T-cell (primary cell): ENCODE measurements around the gene DYNLT2. TPM values are rescaled to one million over a fixed set of nuclear protein-coding genes. Genes with fewer than 3 reads are reported as not detected.
A peak's percentile ranks its signal among the peaks of the same experiment; 100 is the strongest.
"Not testable (repeated sequence)": the region's sequence is repeated elsewhere in the genome, so short reads cannot be mapped to it uniquely, and the experiment has no call there.

Experiments
- ATAC-seq, 4 experiments: fragments of 200-7000 bp in 3 of 4; fragments of 150-1000 bp in 1 of 4; cut with Tn5 transposase; replicated peaks in 1 of 4; 1 replicate in 3 of 4; 2 replicates in 1 of 4; pipeline ENCODE4 v1.10.0; 2021; ENCODE audit warnings: moderate library complexity in 3 of 4, mild to moderate bottlenecking in 2 of 4, moderate number of reproducible peaks in 1 of 4
- CTCF ChIA-PET, 2 donors: fragments of 300-600 bp; sonication (Branson Sonifier 250); formaldehyde crosslinking; loops; one replicate each; lab custom pipeline; 2022; ENCODE audit warnings: antibody characterized with exemption in 2 of 2; lab: Charles Lee
- POLR2A ChIA-PET, 2 donors: fragments of 300-600 bp; sonication (Branson Sonifier 250); formaldehyde crosslinking; loops; one replicate each; lab custom pipeline; 2022; ENCODE audit warnings: antibody characterized with exemption in 2 of 2; lab: Charles Lee
- DNase-seq, 35 experiments: peaks; one replicate each; pipeline versions ENCODE4 v3.0.0 to v3.0.0-alpha.2; 2013 to 2023
- H3K27ac ChIP-seq: one replicate; pipeline ENCODE4 v1.5.1; 2013; ENCODE audit warnings: low read length
- H3K27me3 ChIP-seq, 2 experiments: replicated peaks in 1 of 2; 1 replicate in 1 of 2; 2 replicates in 1 of 2; pipeline versions ENCODE4 v1.6.1 to v1.7.0; 2013; ENCODE audit warnings: low read length in 1 of 2, mixed read lengths in 1 of 2; ENCODE audit not compliant: control insufficient read depth in 2 of 2, insufficient read depth in 2 of 2; ENCODE audit errors: extremely low read depth in 1 of 2
- H3K36me3 ChIP-seq, 2 donors: 1 replicate in 1 of 2; 2 replicates in 1 of 2; pipeline versions ENCODE4 v1.6.1 to v1.7.0; 2013; ENCODE audit warnings: low read length in 1 of 2; ENCODE audit not compliant: control insufficient read depth in 2 of 2, insufficient read depth in 1 of 2; ENCODE audit errors: extremely low read depth in 1 of 2
- H3K4me1 ChIP-seq, 2 experiments: 1 replicate in 1 of 2; 2 replicates in 1 of 2; pipeline versions ENCODE4 v1.6.1 to v1.7.0; 2013; ENCODE audit warnings: low read length in 2 of 2, mixed read lengths in 1 of 2; ENCODE audit not compliant: insufficient read depth in 2 of 2, control insufficient read depth in 1 of 2; ENCODE audit errors: extremely low read depth in 1 of 2
- H3K4me3 ChIP-seq, 2 donors: 1 replicate in 1 of 2; 2 replicates in 1 of 2; pipeline versions ENCODE4 v1.5.1 to v1.7.0; 2013; ENCODE audit warnings: mild to moderate bottlenecking in 2 of 2, low read length in 1 of 2, moderate library complexity in 1 of 2; ENCODE audit not compliant: control insufficient read depth in 1 of 2; ENCODE audit errors: extremely low read depth in 1 of 2
- H3K9me3 ChIP-seq: 2 replicates; pipeline ENCODE4 v1.7.0; 2013
- H3K27ac Mint-ChIP-seq, 2 donors: one replicate each; pipeline ENCODE4 v1.8.0; 2020 to 2021; ENCODE audit warnings: mild to moderate bottlenecking in 2 of 2, mixed read lengths in 2 of 2
- H3K27me3 Mint-ChIP-seq, 2 donors: one replicate each; pipeline ENCODE4 v1.8.0; 2021 to 2022; ENCODE audit warnings: mixed read lengths in 2 of 2
- H3K36me3 Mint-ChIP-seq: one replicate; pipeline ENCODE4 v1.8.0; 2021; ENCODE audit warnings: mixed read lengths
- H3K4me1 Mint-ChIP-seq, 3 donors: one replicate each; pipeline ENCODE4 v1.8.0; 2020 to 2022; ENCODE audit warnings: mixed read lengths in 3 of 3, mild to moderate bottlenecking in 1 of 3
- H3K4me3 Mint-ChIP-seq, 3 donors: one replicate each; pipeline ENCODE4 v1.8.0; 2020 to 2022; ENCODE audit warnings: mild to moderate bottlenecking in 3 of 3, mixed read lengths in 3 of 3, moderate library complexity in 3 of 3
- H3K9me3 Mint-ChIP-seq, 3 donors: one replicate each; pipeline ENCODE4 v1.8.0; 2020 to 2022; ENCODE audit warnings: mixed read lengths in 3 of 3
- WGBS: methylation state at CpG from one replicate; pipeline ENCODE4 v1.1.5; 2013; ENCODE audit warnings: missing lambda C conversion rate; ENCODE audit not compliant: insufficient coverage; 5-methylcytosine and 5-hydroxymethylcytosine counted together
- total RNA-seq, 35 experiments: library from RNA in 6 of 35; stranded (reverse) in 6 of 35; fragments of 120-200 nt in 1 of 35; gene quantifications; one replicate each; pipeline versions ENCODE4 v1.2.1 to v1.2.4 and lab custom pipeline; 2013 to 2026

The DYNLT2 gene
- total RNA-seq, 5 donors from 2014 or later (not counting 1 experiment from before 2014, with no cell fraction given) = 1.9 to 3.9 (median 2.7) TPM

GRCh38 chr6:169702840-169703246 is 48.5 kb downstream of the DYNLT2 start:
- Mint-ChIP-seq H3K27me3 (no peaks in the 10 kb centered on the region), H3K4me3 (peak overlapping the region; percentile 85 to 91 (median 89)), H3K36me3 (peaks cover 7% of the 10 kb centered on the region), H3K27ac (peak overlapping the region; percentile 88 to 93), H3K4me1 (peaks cover 61 to 76% (median 63%) of the 10 kb centered on the region in 3 donors), H3K9me3 (no peaks in the 10 kb centered on the region)
- Histone ChIP-seq H3K27me3 (no peaks in the 10 kb centered on the region), H3K9me3 (no peaks in the 10 kb centered on the region), H3K36me3 (peaks cover 0 to 12% of the 10 kb centered on the region in 2 donors), H3K4me3 (peak overlapping the region; percentile 79 to 88), H3K4me1 (peaks cover 23 to 25% of the 10 kb centered on the region in 2 experiments), H3K27ac (peak overlapping the region; percentile 93)
- POLR2A ChIA-PET = interaction anchor here (0.8 to 2.6 kb wide), 7 partner anchors 9 to 49 kb away, joined by 3 to 22 read pairs (median 4); partner anchors contain the start of genes DYNLT2 (in 1 of the 2) and ERMARD (in 1 of the 2)
- ATAC-seq = peak; percentile 2 to 6 (median 3)
- CTCF ChIA-PET = interaction anchor here in 1 of 2 donors (1.5 to 2.0 kb wide), 2 partner anchors 19 to 20 kb away, joined by 4 to 5 read pairs; no protein-coding TSS in a partner anchor
- WGBS = under 1% methylated on average over 17 of the region's 22 CpGs
- peak in 4 of 35 experiments; percentile 7 to 26 (median 18) for DNase-seq

GRCh38 chr6:169701954-169702839 is 49.2 kb downstream of the DYNLT2 start, which contains the start of the genes C6orf120 and WDR27:
Gene C6orf120 (plus strand): TSS chr6:169702126. CDS start chr6:169702460, 334 bp downstream.
Gene WDR27 (minus strand): TSS chr6:169702029. CDS start chr6:169689005, 13,024 bp downstream.
- under 1% methylated on average over 83 of the region's 92 CpGs for WGBS
- no peaks in the 10 kb centered on the region for H3K9me3 Mint-ChIP-seq

DNA sequence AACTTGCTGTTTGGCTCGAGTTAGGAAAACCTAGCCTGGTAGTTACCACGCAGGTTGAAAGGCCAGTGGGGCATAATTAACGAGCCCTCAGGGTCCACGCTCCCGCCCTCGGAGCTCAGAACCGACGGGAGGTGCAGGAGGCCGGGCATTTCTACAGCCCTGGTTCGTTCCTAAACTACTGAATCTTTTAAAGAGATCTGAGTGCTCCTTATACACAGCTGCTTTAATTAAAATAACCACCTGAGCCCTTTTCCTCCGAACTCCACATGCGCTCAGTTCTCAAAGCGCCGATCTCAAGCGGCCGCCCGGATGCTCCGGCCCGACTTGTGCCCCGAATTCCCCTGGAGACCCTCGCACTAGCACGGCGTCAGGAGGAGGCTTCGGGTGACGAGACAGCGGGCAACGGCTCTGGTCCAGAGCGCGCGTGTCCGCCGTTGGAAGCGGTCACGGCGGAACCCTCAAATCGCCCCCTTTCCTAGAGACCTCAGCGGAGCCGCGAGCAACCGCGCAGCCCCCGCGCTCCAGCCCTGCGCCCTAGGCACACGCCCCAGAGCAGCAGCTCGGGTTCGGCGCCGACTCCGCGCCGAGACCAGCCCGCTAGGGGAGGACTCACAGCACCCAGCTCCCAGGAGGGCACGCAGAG is 49.9 kb downstream of the DYNLT2 start:
- peak overlapping the region; percentile 93 for H3K27ac ChIP-seq
- H3K27me3 ChIP-seq = no peaks in the 10 kb centered on the region
- peak; percentile 3 to 10 (median 8) for ATAC-seq
- Mint-ChIP-seq H3K27ac (peak overlapping the region; percentile 84 to 86), H3K27me3 (no peaks in the 10 kb centered on the region), H3K9me3 (no peaks in the 10 kb centered on the region), H3K36me3 (peaks cover 5% of the 10 kb centered on the region), H3K4me3 (peak overlapping the region; percentile 89 to 91 (median 89)), H3K4me1 (peaks cover 53 to 62% (median 54%) of the 10 kb centered on the region in 3 donors)
- 0% methylated on average over 54 of the region's 54 CpGs for WGBS
- peaks cover 23 to 25% of the 10 kb centered on the region in 2 experiments for H3K4me1 ChIP-seq
- DNase-seq = peak in 1 of 35 experiments; percentile 8
- ChIA-PET POLR2A (interaction anchor here (0.6 to 2.6 kb wide), 7 partner anchors 21 to 54 kb away, joined by 3 to 22 read pairs (median 4); partner anchors contain the start of genes DYNLT2 (in 1 of the 2) and ERMARD (in 1 of the 2)), CTCF (interaction anchor here (0.8 to 2.0 kb wide), 6 partner anchors 20 to 852 kb away, joined by 3 to 5 read pairs (median 4); no protein-coding TSS in a partner anchor)
- peak overlapping the region; percentile 79 to 88 for H3K4me3 ChIP-seq
- H3K36me3 ChIP-seq = peaks cover 0 to 12% of the 10 kb centered on the region in 2 donors
- no peaks in the 10 kb centered on the region for H3K9me3 ChIP-seq

More at GRCh38 chr6:169701954-169702839, 49.2 kb downstream of the DYNLT2 start, which contains the start of the genes C6orf120 and WDR27:
- Mint-ChIP-seq H3K4me1 (peaks cover 57 to 70% (median 57%) of the 10 kb centered on the region in 3 donors), H3K4me3 (peak within 1 kb of the TSS; percentile 89 to 91 (median 89)), H3K27ac (peak within 1 kb of the TSS; percentile 88 to 93), H3K27me3 (no peaks in the 10 kb centered on the region), H3K36me3 (peaks cover 6% of the 10 kb centered on the region)
- ATAC-seq (peak; percentile 87 to 90 (median 90)), DNase-seq (peak; percentile 90 to 97 (median 95))
- H3K27ac ChIP-seq = peak within 1 kb of the TSS; percentile 93
- H3K9me3 ChIP-seq = no peaks in the 10 kb centered on the region
- POLR2A ChIA-PET = interaction anchor here (0.8 to 2.6 kb wide), 5 partner anchors 20 to 49 kb away, joined by 3 to 22 read pairs (median 5); partner anchors contain the start of genes DYNLT2 (in 1 of the 2) and ERMARD (in 1 of the 2)
- no peaks in the 10 kb centered on the region for H3K27me3 ChIP-seq
- H3K4me3 ChIP-seq = peak within 1 kb of the TSS; percentile 79 to 88
- H3K36me3 ChIP-seq = peaks cover 0 to 12% of the 10 kb centered on the region in 2 donors
- H3K4me1 ChIP-seq = peaks cover 23 to 25% of the 10 kb centered on the region in 2 experiments
- CTCF ChIA-PET = interaction anchor here in 1 of 2 donors (1.1 to 2.0 kb wide), 5 partner anchors 20 to 852 kb away, joined by 3 to 5 read pairs (median 4); no protein-coding TSS in a partner anchor

GRCh38 chr6:169700296-169700695 is 51.1 kb downstream of the DYNLT2 start:
- Histone ChIP-seq H3K27ac (no peak overlapping the region), H3K36me3 (peaks cover 0 to 12% of the 10 kb centered on the region in 2 donors), H3K9me3 (no peaks in the 10 kb centered on the region), H3K27me3 (no peaks in the 10 kb centered on the region), H3K4me3 (no peak overlapping the region), H3K4me1 (peaks cover 23% of the 10 kb centered on the region in 2 experiments)
- ChIA-PET POLR2A (interaction anchor here in 1 of 2 donors (1.0 kb wide), 1 partner anchor 22 kb away, joined by 4 read pairs; no protein-coding TSS in a partner anchor), CTCF (interaction anchor here in 1 of 2 donors (0.7 kb wide), 1 partner anchor 31 kb away, joined by 3 read pairs; no protein-coding TSS in a partner anchor)
- DNase-seq (no peak), ATAC-seq (no peak)
- H3K4me1 Mint-ChIP-seq = peaks cover 45 to 51% (median 46%) of the 10 kb centered on the region in 3 donors
- peak overlapping the region in 1 of 2 donors; percentile 36 for H3K27ac Mint-ChIP-seq
- peak overlapping the region in 2 of 3 donors; percentile 32 to 91 for H3K4me3 Mint-ChIP-seq
- no peaks in the 10 kb centered on the region for H3K27me3 Mint-ChIP-seq
- peaks cover 0 to 4% (median 4%) of the 10 kb centered on the region in 3 donors for H3K9me3 Mint-ChIP-seq
- 50% methylated on average over 2 of the region's 5 CpGs for WGBS
- H3K36me3 Mint-ChIP-seq = peaks cover 9% of the 10 kb centered on the region

- WGBS = 98% methylated on average over 8 of the region's 10 CpGs
- H3K9me3 Mint-ChIP-seq = peaks cover 4 to 11% (median 9%) of the 10 kb centered on the region in 3 donors
Observed at GRCh38 chr6:169697115-169697514, 54.3 kb downstream of the DYNLT2 start.

More at GRCh38 chr6:169697115-169697514, 54.3 kb downstream of the DYNLT2 start:
- H3K4me3 ChIP-seq, H3K4me1 ChIP-seq, H3K27me3 Mint-ChIP-seq, H3K4me3 Mint-ChIP-seq, H3K27ac Mint-ChIP-seq, CTCF ChIA-PET, H3K9me3 ChIP-seq, H3K27me3 ChIP-seq, H3K27ac ChIP-seq, POLR2A ChIA-PET, H3K36me3 ChIP-seq, ATAC-seq: not testable (repeated sequence)
- peaks cover 25% of the 10 kb centered on the region for H3K36me3 Mint-ChIP-seq
- peak in 1 of 35 experiments; percentile 10 for DNase-seq
- peaks cover 21 to 25% (median 24%) of the 10 kb centered on the region in 3 donors for H3K4me1 Mint-ChIP-seq
